ENCODE data around the gene EPHA5.
"Not testable (repeated sequence)": the region's sequence is repeated elsewhere in the genome, so short reads cannot be mapped to it uniquely, and the experiment has no call there.

The EPHA5 gene

GRCh38 chr4:65367306-65367705 is 303.0 kb downstream of the EPHA5 start:
- DNase-seq (ENCODE audit: low spot score): no peak

GRCh38 chr4:65358914-65359313 is 311.4 kb downstream of the EPHA5 start:
- no peak for DNase-seq (ENCODE audit: low spot score)

GRCh38 chr4:65353098-65353497 is 317.2 kb downstream of the EPHA5 start:
- DNase-seq (ENCODE audit: low spot score): no peak

- DNase-seq (ENCODE audit: low spot score): no peak
Observed at GRCh38 chr4:65344278-65344825, 325.9 kb downstream of the EPHA5 start.

GRCh38 chr4:65343342-65343741 is 326.9 kb downstream of the EPHA5 start:
- DNase-seq (ENCODE audit: low spot score): no peak

GRCh38 chr4:65341557-65341956 is 328.7 kb downstream of the EPHA5 start:
- DNase-seq (ENCODE audit: low spot score): no peak

- no peak for DNase-seq (ENCODE audit: low spot score)
Observed at GRCh38 chr4:65340382-65341109, 329.7 kb downstream of the EPHA5 start.

- no peak for DNase-seq (ENCODE audit: low spot score)
Observed at GRCh38 chr4:65337371-65337770, 332.9 kb downstream of the EPHA5 start.

GRCh38 chr4:65336465-65336864 is 333.8 kb downstream of the EPHA5 start:
- no peak for DNase-seq (ENCODE audit: low spot score)

GRCh38 chr4:65316534-65316933 is 353.8 kb downstream of the EPHA5 start:
- DNase-seq (ENCODE audit: low spot score): no peak

- DNase-seq (ENCODE audit: low spot score): no peak
Observed at GRCh38 chr4:65311120-65311519, 359.2 kb downstream of the EPHA5 start.

- no peak for DNase-seq (ENCODE audit: low spot score)
Observed at GRCh38 chr4:65310586-65310985, 359.7 kb downstream of the EPHA5 start.

GRCh38 chr4:65308626-65309025 is 361.7 kb downstream of the EPHA5 start:
- DNase-seq (ENCODE audit: low spot score): not testable (repeated sequence)

- DNase-seq (ENCODE audit: low spot score): no peak
Observed at GRCh38 chr4:65302145-65302544, 368.1 kb downstream of the EPHA5 start.

- no peak for DNase-seq (ENCODE audit: low spot score)
Observed at GRCh38 chr4:65296246-65296645, 374.0 kb downstream of the EPHA5 start.

- no peak for DNase-seq (ENCODE audit: low spot score)
Observed at GRCh38 chr4:65287071-65287470, 383.2 kb downstream of the EPHA5 start.

Measured in LoVo (cell line).